ENCODE measurements around the gene LTBP2. TPM values are rescaled to one million over a fixed set of nuclear protein-coding genes. Genes with fewer than 3 reads are reported as not detected.

The LTBP2 gene
- total and polyA plus RNA-seq, 7 donors, result 0.46 to 71.2 (median 12.1) TPM

DNA sequence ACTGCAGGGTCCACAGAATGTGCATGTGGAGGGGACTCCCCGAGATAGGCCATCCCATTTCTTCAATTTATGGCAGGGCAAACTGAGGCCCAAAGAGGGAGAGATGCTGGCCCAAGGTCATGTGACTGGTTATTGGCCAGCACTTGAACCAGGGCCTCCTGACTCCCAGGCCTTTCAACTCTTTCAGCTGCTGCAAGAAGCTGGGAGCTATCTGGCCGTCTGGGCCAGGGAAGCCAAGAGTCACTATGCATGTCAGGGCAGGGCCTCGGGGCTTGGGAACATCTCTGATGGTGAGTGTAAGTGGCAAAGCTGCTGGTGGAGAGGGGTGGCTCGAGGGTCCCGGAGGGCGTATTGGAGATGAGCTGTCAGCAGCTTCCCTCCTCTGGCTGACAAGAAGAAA, 9.5 kb upstream of the LTBP2 start:
- 85 to 92% methylated on average over 6 of the region's 6 CpGs for WGBS, 2 donors
- TF ChIP-seq POLR2AphosphoS5 (IDR thresholded peaks at IDR 0.05) (no peak), CTCF (IDR thresholded peaks at IDR 0.05) (no peak), EP300 (IDR thresholded peaks at IDR 0.05) (no peak), POLR2A (IDR thresholded peaks at IDR 0.05) (no peak)
- peaks cover 0 to 22% (median 10%) of the 10 kb centered on the region in 4 donors for H3K4me1 ChIP-seq
- H3K27me3 ChIP-seq, result peaks cover 0 to 19% (median 0%) of the 10 kb centered on the region in 3 donors
- no peaks in the 10 kb centered on the region for H3K9me3 ChIP-seq
- no peak overlapping the region for H3K4me3 ChIP-seq
- intact Hi-C loops (cut with DNase I), result no loop called here
- DNase-seq, result no peak
- no peak overlapping the region for H3K27ac ChIP-seq
- H3K36me3 ChIP-seq, result no peaks in the 10 kb centered on the region

DNA sequence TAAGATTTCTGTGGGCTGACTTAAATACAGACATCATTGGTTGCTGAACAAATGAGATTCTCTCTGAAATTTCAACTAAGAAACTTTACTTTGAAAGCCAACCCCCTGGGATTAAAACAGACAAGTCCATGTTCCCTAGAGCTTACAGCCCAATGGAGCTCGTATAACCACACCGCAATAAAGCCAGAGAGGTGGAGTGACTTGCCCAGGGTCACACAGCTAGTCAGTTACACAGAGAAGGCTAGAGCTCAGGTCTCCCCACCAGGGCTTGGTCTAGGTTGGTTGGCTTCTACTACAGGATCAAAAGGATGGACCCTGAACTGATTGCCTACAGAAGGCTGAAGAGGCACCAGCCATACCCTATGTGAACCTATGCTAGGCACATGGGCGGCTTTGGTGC, 8.9 kb upstream of the LTBP2 start:
- Histone ChIP-seq H3K4me1 (peaks cover 0 to 22% (median 10%) of the 10 kb centered on the region in 4 donors), H3K27ac (peak overlapping the region in 2 of 4 donors; percentile 42 to 63), H3K36me3 (no peaks in the 10 kb centered on the region), H3K4me3 (no peak overlapping the region), H3K27me3 (peaks cover 0 to 25% (median 3%) of the 10 kb centered on the region in 3 donors), H3K9me3 (no peaks in the 10 kb centered on the region)
- TF ChIP-seq EP300 (IDR thresholded peaks at IDR 0.05), result no peak
- no peak for TF ChIP-seq POLR2AphosphoS5 (IDR thresholded peaks at IDR 0.05)
- TF ChIP-seq CTCF (IDR thresholded peaks at IDR 0.05), result no peak
- TF ChIP-seq POLR2A (IDR thresholded peaks at IDR 0.05), result no peak
- intact Hi-C loops (cut with DNase I), result no loop called here
- 90 to 94% methylated on average over 3 of the region's 3 CpGs for WGBS, 2 donors
- no peak for DNase-seq

- Histone ChIP-seq H3K27ac (peak overlapping the region; percentile 22 to 63 (median 40)), H3K4me3 (no peak overlapping the region)
- WGBS, 2 donors, result 64 to 76% methylated on average over 2 of the region's 2 CpGs
Measured at GRCh38 chr14:74620497-74620921, 8.5 kb upstream of the LTBP2 start.

DNA sequence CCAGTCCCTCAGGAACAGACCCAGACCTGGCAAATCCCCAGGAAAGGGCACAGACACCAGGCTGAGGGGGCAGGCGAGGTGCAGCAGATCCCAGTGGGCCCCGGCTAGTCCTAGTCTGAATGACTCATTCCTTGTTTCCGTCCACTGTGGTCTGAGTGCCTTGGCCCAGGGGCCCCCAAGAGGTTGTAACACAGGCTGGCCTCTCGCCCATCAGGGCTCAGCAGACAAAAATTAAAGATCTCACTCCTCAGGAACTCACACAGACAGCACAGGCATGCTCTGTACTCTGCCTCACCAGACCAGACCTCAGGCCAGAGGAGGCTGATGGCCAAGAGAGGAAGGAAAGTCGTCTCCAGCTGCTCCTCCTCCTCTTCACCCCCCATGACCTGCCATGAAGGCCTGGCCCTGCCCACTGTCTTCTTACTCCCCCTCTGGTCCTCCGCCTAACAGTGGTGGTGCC, 7.7 kb upstream of the LTBP2 start:
- WGBS, 2 donors, result 70 to 71% methylated on average over 6 of the region's 6 CpGs
- peak overlapping the region; percentile 22 to 63 (median 40) for H3K27ac ChIP-seq
- H3K27me3 ChIP-seq, result peaks cover 0 to 37% (median 3%) of the 10 kb centered on the region in 3 donors
- intact Hi-C loops (cut with DNase I), result no loop called here
- no peaks in the 10 kb centered on the region for H3K9me3 ChIP-seq
- H3K4me1 ChIP-seq, result peaks cover 0 to 22% (median 10%) of the 10 kb centered on the region in 4 donors
- TF ChIP-seq POLR2AphosphoS5 (IDR thresholded peaks at IDR 0.05) (peak in 2 of 4 donors; percentile 24 to 39), CTCF (IDR thresholded peaks at IDR 0.05) (no peak)
- peak; percentile 94 for DNase-seq
- no peaks in the 10 kb centered on the region for H3K36me3 ChIP-seq
- H3K4me3 ChIP-seq, result no peak overlapping the region

More at GRCh38 chr14:74620497-74620921, 8.5 kb upstream of the LTBP2 start:
- Histone ChIP-seq H3K9me3 (no peaks in the 10 kb centered on the region), H3K4me1 (peaks cover 0 to 22% (median 10%) of the 10 kb centered on the region in 4 donors), H3K27me3 (peaks cover 0 to 29% (median 3%) of the 10 kb centered on the region in 3 donors), H3K36me3 (no peaks in the 10 kb centered on the region)
- intact Hi-C loops (cut with DNase I), result no loop called here
- DNase-seq, result no peak
- TF ChIP-seq POLR2A (IDR thresholded peaks at IDR 0.05) (no peak), EP300 (IDR thresholded peaks at IDR 0.05) (no peak), POLR2AphosphoS5 (IDR thresholded peaks at IDR 0.05) (no peak), CTCF (IDR thresholded peaks at IDR 0.05) (no peak)

Data from sigmoid colon (tissue), 7 donors.